Erythroblast (primary cell): ENCODE measurements around the gene CDK11B.

Experiments
- GATA1 ChIP-seq: IDR thresholded peaks from 2 replicates; pipeline ENCODE4 v1.6.1; 2011; ENCODE audit warnings: low read depth, mild to moderate bottlenecking, control low read depth, low read length, moderate library complexity
- POLR2A ChIP-seq: IDR thresholded peaks from 2 replicates; pipeline ENCODE4 v1.6.1; 2011; ENCODE audit warnings: mild to moderate bottlenecking, low read length

- TF ChIP-seq POLR2A (no peak), GATA1 (no peak)
These were observed 45.2 kb downstream of the CDK11B start for GRCh38 chr1:1613509-1614082.
